A549 (cell line): Measurements from ENCODE around the gene LIMS1. TPM values are rescaled to one million over a fixed set of nuclear protein-coding genes. Genes with fewer than 3 reads are reported as not detected.

Source experiments
- ATAC-seq, 2 experiments: fragments of 200-7000 bp in 1 of 2; fragments of >200 bp in 1 of 2; cut with Nextera tagmentation in 1 of 2; cut with Tn5 transposase in 1 of 2; 3 replicates each; pipeline versions ENCODE4 v1.8.0 to v1.9.1; 2018 to 2020; ENCODE audit warnings: mild to moderate bottlenecking in 1 of 2, moderate library complexity in 1 of 2
- CTCF ChIA-PET: fragments of 300-600 bp; sonication (Branson Sonifier 250); formaldehyde crosslinking; extraction: SDS; loops from one replicate; lab custom pipeline; 2021; ENCODE audit warnings: antibody characterized with exemption, inconsistent platforms; lab: Yijun Ruan, JAX
- POLR2A ChIA-PET: fragments of 350-600 bp; formaldehyde crosslinking; extraction: SDS; loops from one replicate; lab custom pipeline; 2021; ENCODE audit warnings: antibody characterized with exemption, inconsistent platforms; lab: Yijun Ruan, JAX
- DNase-seq, 2 experiments: peaks; one replicate each; pipeline versions ENCODE4 v3.0.0 to v3.0.0-alpha.2; 2011 to 2016; ENCODE audit warnings: low read depth in 1 of 2, low spot score in 1 of 2
- FAIRE-seq: peaks from 2 replicates; lab custom pipeline; 2011; peaks lifted over from hg19 to GRCh38; lab: Jason Lieb, UNC
- H3K27ac ChIP-seq, 2 experiments: fragments of >200 bp; sonication (Bioruptor Twin); formaldehyde crosslinking; 3 replicates each; pipeline ENCODE4 v1.5.1; 2016 to 2017
- H3K4me1 ChIP-seq: fragments of >200 bp; sonication (Bioruptor Twin); formaldehyde crosslinking; 3 replicates; pipeline ENCODE4 v1.6.1; 2016
- H3K4me2 ChIP-seq: fragments of >200 bp; sonication (Bioruptor Twin); formaldehyde crosslinking; 3 replicates; pipeline ENCODE4 v1.6.1; 2016
- H3K4me3 ChIP-seq: fragments of >200 bp; sonication (Bioruptor Twin); formaldehyde crosslinking; 3 replicates; pipeline ENCODE4 v1.5.1; 2016
- H3K9me3 ChIP-seq: fragments of >200 bp; sonication (Bioruptor Twin); formaldehyde crosslinking; 3 replicates; pipeline ENCODE4 v1.6.1; 2016
- EP300 ChIP-seq, 2 experiments: fragments of >200 bp; sonication (Bioruptor Twin); formaldehyde crosslinking; IDR thresholded peaks; 2 replicates in 1 of 2; 3 replicates in 1 of 2; pipeline ENCODE4 v1.6.1; 2016 to 2017
- FOSL2 ChIP-seq, 2 experiments: fragments of 450-650 bp in 1 of 2; fragments of >200 bp in 1 of 2; sonication (Bioruptor Twin) in 1 of 2; formaldehyde crosslinking; IDR thresholded peaks; 2 replicates each; pipeline versions ENCODE4 v1.5.0 to v1.6.1; 2016 to 2020; ENCODE audit warnings: mild to moderate bottlenecking in 1 of 2, moderate library complexity in 1 of 2
- HDAC2 ChIP-seq: fragments of 200-600 bp; sonication (generic); IDR thresholded peaks from 2 replicates; pipeline ENCODE4 v1.6.1; 2016
- HOXB13 ChIP-seq: fragments of 250-450 bp; sonication (Bioruptor Pico); IDR thresholded peaks from 2 replicates; pipeline ENCODE4 v1.5.0; 2020; ENCODE audit warnings: low read depth, mild to moderate bottlenecking, moderate library complexity
- HOXB5 ChIP-seq: fragments of 250-450 bp; sonication (Bioruptor Pico); IDR thresholded peaks from 2 replicates; pipeline ENCODE4 v1.5.0; 2020; ENCODE audit warnings: mild to moderate bottlenecking, moderate library complexity
- JUN ChIP-seq, 2 experiments: fragments of >200 bp; sonication (Bioruptor Twin); formaldehyde crosslinking; IDR thresholded peaks; 2 replicates in 1 of 2; 3 replicates in 1 of 2; pipeline ENCODE4 v1.6.1; 2016 to 2017
- JUNB ChIP-seq: fragments of >200 bp; sonication (Bioruptor Twin); formaldehyde crosslinking; IDR thresholded peaks from 2 replicates; pipeline ENCODE4 v1.6.1; 2016
- MAFK ChIP-seq: fragments of 450-650 bp; IDR thresholded peaks from 2 replicates; pipeline ENCODE4 v1.6.1; 2014; ENCODE audit not compliant: partially characterized antibody
- NR3C1 ChIP-seq: fragments of >200 bp; sonication (Bioruptor Twin); formaldehyde crosslinking; IDR thresholded peaks from 3 replicates; pipeline ENCODE4 v1.6.1; 2017
- PHF8 ChIP-seq: fragments of 200-600 bp; sonication (generic); IDR thresholded peaks from 2 replicates; pipeline ENCODE4 v1.6.1; 2016; ENCODE audit warnings: low read depth, mild to moderate bottlenecking, antibody characterized with exemption, moderate library complexity, borderline replicate concordance
- POLR2A ChIP-seq: IDR thresholded peaks from 2 replicates; pipeline ENCODE4 v1.6.1; 2012; ENCODE audit warnings: mild to moderate bottlenecking, low read length
- RAD21 ChIP-seq, 2 experiments: fragments of >200 bp in 1 of 2; sonication (Bioruptor Twin) in 1 of 2; formaldehyde crosslinking in 1 of 2; IDR thresholded peaks in 1 of 2; conservative IDR thresholded peaks in 1 of 2; 2 replicates in 1 of 2; 3 replicates in 1 of 2; pipeline ENCODE4 v1.6.1; 2012 to 2018; ENCODE audit warnings: inconsistent platforms in 1 of 2
- SMC3 ChIP-seq: fragments of >200 bp; sonication (Bioruptor Twin); formaldehyde crosslinking; IDR thresholded peaks from 3 replicates; pipeline ENCODE4 v1.6.1; 2018; ENCODE audit warnings: inconsistent platforms
- SREBF2 ChIP-seq: fragments of 450-650 bp; IDR thresholded peaks from 2 replicates; pipeline ENCODE4 v1.6.1; 2014; ENCODE audit warnings: mild to moderate bottlenecking, moderate library complexity
- TFCP2L1 ChIP-seq: fragments of 250-450 bp; sonication (Bioruptor Pico); IDR thresholded peaks from 2 replicates; pipeline ENCODE4 v1.5.0; 2021; ENCODE audit warnings: mild to moderate bottlenecking
- ZSCAN20 ChIP-seq: fragments of 250-450 bp; sonication (Bioruptor Pico); IDR thresholded peaks from 2 replicates; pipeline ENCODE4 v1.8.0; 2022; ENCODE audit warnings: mild to moderate bottlenecking, moderate library complexity
- WGBS: methylation state at CpG from one replicate; pipeline ENCODE4 v1.1.6; 2017; ENCODE audit errors: missing lambda C conversion rate; 5-methylcytosine and 5-hydroxymethylcytosine counted together
- polyA minus RNA-seq: library from RNA; depleted of rRNA, polyadenylated mRNA; stranded (reverse); fragments of >200 nt; gene quantifications from 2 replicates; pipeline ENCODE4 v1.2.3, GENCODE V29; 2011; rRNA and poly(A)+ RNA removed
- polyA plus RNA-seq, 4 experiments: library from polyadenylated mRNA; depleted of rRNA in 3 of 4; stranded (reverse); fragments of >200 nt; fragmentation: RNase III in 1 of 4; extraction: RNeasy Plus Mini Kit Qiagen cat#74134 plus additional on column Dnase treatment in 1 of 4; gene quantifications; 2 replicates in 3 of 4; 3 replicates in 1 of 4; pipeline ENCODE4 v1.2.3, GENCODE V29; 2011 to 2017
- TF ChIP-seq, protein P1 (sequence below): IDR thresholded peaks from 2 replicates; pipeline ENCODE4 v1.6.1; 2012
- TF ChIP-seq, protein P2 (sequence below): IDR thresholded peaks from 2 replicates; pipeline ENCODE4 v1.6.1; 2012
- TF ChIP-seq, protein P3 (sequence below): IDR thresholded peaks from 2 replicates; pipeline ENCODE4 v1.6.1; 2012; ENCODE audit warnings: low read depth, borderline replicate concordance
- TF ChIP-seq, protein P4 (sequence below): fragments of >200 bp; sonication (Bioruptor Twin); formaldehyde crosslinking; IDR thresholded peaks from 3 replicates; pipeline ENCODE4 v1.6.1; 2016
- TF ChIP-seq, protein P5 (sequence below): fragments of >200 bp; sonication (Bioruptor Twin); formaldehyde crosslinking; IDR thresholded peaks from 3 replicates; pipeline ENCODE4 v1.5.1; 2016
- TF ChIP-seq, protein P6 (sequence below): fragments of >200 bp; sonication (Bioruptor Twin); formaldehyde crosslinking; IDR thresholded peaks from 2 replicates; pipeline ENCODE4 v1.6.1; 2016
- TF ChIP-seq, protein P7 (sequence below): fragments of 150-350 bp; IDR thresholded peaks from 2 replicates; pipeline ENCODE4 v1.6.1; 2014; ENCODE audit warnings: low read depth, mild to moderate bottlenecking, low read length
- TF ChIP-seq, protein P8 (sequence below): fragments of 450-650 bp; IDR thresholded peaks from 2 replicates; pipeline ENCODE4 v1.6.1; 2014; ENCODE audit warnings: antibody characterized with exemption

The LIMS1 gene, protein sequence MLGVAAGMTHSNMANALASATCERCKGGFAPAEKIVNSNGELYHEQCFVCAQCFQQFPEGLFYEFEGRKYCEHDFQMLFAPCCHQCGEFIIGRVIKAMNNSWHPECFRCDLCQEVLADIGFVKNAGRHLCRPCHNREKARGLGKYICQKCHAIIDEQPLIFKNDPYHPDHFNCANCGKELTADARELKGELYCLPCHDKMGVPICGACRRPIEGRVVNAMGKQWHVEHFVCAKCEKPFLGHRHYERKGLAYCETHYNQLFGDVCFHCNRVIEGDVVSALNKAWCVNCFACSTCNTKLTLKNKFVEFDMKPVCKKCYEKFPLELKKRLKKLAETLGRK
- polyA plus RNA-seq (2011; rRNA removed) (92.0 and 94.1 TPM in 2 replicates), polyA plus RNA-seq (2017; fragmentation: RNase III; extraction: RNeasy Plus Mini Kit Qiagen cat#74134 plus additional on column Dnase treatment) (37.5 to 42.5 TPM (median 40.0 TPM) in 3 replicates), polyA minus RNA-seq (108 and 111 TPM in 2 replicates)
- polyA plus RNA-seq (2012; cell fraction: cytosol; rRNA removed) = 54.9 and 75.4 TPM in 2 replicates
- polyA plus RNA-seq (2012; cell fraction: nucleus; rRNA removed) = 24.6 and 27.2 TPM in 2 replicates

DNA sequence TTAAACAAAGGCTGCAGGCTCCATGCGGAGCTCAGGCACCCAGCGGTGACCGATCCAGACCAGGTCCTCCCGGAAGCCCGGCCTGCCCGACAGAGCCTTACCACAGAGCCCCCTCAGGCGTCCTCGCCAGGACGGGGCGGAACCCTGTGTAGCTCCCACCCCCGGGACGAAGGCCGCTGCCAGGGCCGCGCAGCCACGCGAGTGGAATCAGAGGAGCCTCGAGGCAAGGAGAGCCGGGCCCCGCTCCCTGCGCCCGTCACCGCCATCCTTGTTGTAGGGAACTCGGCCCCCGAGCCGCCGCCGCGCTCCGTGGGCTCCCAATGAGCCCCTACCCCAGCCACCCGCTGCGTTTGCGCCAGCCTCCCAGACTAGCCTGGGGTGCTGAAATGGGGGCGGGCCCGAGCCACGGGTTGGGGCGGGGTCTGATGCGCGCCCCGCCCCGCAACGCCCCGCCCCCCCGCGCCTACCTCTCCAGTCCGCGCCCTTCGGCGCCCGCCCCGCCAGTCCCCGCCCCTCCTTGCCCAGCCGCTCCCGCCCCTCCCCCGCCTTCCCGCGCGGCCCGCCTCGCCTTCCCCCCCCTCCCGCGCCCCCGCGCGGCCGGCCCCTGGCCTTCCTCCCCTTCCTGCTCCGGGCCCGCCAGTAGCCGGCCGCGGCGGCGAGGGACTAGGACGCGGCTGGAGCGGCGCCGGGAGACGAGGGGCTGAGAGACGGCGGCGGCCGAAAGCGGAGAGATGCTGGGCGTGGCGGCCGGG lies at the start of gene LIMS1:
TSS of gene LIMS1 (plus strand) at position 639 of the 752 bp plus-strand sequence. CDS start at position 732, 93 bp downstream.
- H3K27ac ChIP-seq = peak within 1 kb of the TSS; percentile 97 to 99
- TF ChIP-seq ZSCAN20 (CRISPR knock-in tag) (no peak), POLR2A (peak; percentile 87), PHF8 (peak; percentile 74), SMC3 (peak; percentile 22; the same call in 2 of the 3 replicates), MAFK (no peak), JUN (IDR thresholded peaks at IDR 0.05) (peak in 1 of 2 experiments; percentile 94; a peak in 4 of 5 replicates), FOSL2 (IDR thresholded peaks at IDR 0.05) (no peak), FOSL2 (CRISPR knock-in tag; IDR thresholded peaks at IDR 0.05) (no peak), EP300 (IDR thresholded peaks at IDR 0.05) (peak in 1 of 2 experiments; percentile 12; a peak in 1 of 5 replicates), HOXB13 (CRISPR knock-in tag) (0 out of 2 replicates have a peak, but pooled peaks have one; percentile 43), TFCP2L1 (CRISPR knock-in tag) (peak; percentile 79; the same call in 1 of the 2 replicates)
- TF ChIP-seq, protein P1, sequence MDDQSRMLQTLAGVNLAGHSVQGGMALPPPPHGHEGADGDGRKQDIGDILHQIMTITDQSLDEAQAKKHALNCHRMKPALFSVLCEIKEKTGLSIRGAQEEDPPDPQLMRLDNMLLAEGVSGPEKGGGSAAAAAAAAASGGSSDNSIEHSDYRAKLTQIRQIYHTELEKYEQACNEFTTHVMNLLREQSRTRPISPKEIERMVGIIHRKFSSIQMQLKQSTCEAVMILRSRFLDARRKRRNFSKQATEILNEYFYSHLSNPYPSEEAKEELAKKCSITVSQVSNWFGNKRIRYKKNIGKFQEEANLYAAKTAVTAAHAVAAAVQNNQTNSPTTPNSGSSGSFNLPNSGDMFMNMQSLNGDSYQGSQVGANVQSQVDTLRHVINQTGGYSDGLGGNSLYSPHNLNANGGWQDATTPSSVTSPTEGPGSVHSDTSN = no peak
- TF ChIP-seq, protein P2, sequence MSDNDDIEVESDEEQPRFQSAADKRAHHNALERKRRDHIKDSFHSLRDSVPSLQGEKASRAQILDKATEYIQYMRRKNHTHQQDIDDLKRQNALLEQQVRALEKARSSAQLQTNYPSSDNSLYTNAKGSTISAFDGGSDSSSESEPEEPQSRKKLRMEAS = peak; percentile 83
- TF ChIP-seq, protein P3, sequence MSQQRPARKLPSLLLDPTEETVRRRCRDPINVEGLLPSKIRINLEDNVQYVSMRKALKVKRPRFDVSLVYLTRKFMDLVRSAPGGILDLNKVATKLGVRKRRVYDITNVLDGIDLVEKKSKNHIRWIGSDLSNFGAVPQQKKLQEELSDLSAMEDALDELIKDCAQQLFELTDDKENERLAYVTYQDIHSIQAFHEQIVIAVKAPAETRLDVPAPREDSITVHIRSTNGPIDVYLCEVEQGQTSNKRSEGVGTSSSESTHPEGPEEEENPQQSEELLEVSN = peak; percentile 72; the same call in 1 of the 2 replicates
- TF ChIP-seq, protein P4, sequence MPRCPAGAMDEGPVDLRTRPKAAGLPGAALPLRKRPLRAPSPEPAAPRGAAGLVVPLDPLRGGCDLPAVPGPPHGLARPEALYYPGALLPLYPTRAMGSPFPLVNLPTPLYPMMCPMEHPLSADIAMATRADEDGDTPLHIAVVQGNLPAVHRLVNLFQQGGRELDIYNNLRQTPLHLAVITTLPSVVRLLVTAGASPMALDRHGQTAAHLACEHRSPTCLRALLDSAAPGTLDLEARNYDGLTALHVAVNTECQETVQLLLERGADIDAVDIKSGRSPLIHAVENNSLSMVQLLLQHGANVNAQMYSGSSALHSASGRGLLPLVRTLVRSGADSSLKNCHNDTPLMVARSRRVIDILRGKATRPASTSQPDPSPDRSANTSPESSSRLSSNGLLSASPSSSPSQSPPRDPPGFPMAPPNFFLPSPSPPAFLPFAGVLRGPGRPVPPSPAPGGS = peak; percentile 79; the same call in 2 of the 3 replicates
- no peak for FAIRE-seq
- H3K4me3 ChIP-seq = peak within 1 kb of the TSS; percentile 70
- H3K4me2 ChIP-seq = peak within 1 kb of the TSS; percentile 83
- POLR2A ChIA-PET = interaction anchor here (0.6 to 3.1 kb wide), 19 partner anchors 8 to 183 kb away, joined by 3 to 30 read pairs (median 5); partner anchors contain the start of gene GCC2
- H3K9me3 ChIP-seq = no peaks in the 10 kb centered on the region
- CTCF ChIA-PET = interaction anchor here (0.6 to 5.0 kb wide), 8 partner anchors 9 to 350 kb away, joined by 3 to 25 read pairs (median 6); no protein-coding TSS in a partner anchor
- peak; percentile 95 to 98 for ATAC-seq
- 0% methylated on average over 22 of the region's 87 CpGs for WGBS
- DNase-seq = peak; percentile 85 to 94
- H3K4me1 ChIP-seq = peaks cover 47% of the 10 kb centered on the region

DNA sequence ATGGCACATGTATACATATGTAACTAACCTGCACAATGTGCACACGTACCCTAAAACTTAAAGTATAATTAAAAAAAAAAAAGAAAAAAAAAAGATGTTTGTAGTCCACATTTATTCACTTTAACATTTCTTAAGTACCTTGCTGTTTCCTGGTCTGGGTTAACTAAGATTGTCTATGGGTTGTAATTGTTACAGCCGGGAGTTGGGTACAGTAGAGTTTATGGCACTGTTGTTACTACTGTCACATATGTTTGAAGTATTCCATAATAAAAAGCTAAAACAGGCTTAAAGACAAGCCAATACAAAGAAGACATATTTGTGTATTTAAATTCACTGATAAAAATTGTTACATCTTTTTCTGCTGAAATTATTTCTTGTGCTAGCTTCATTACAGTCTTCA lies 49.0 kb upstream of the LIMS1 start:
- H3K27ac ChIP-seq = no peak overlapping the region
- WGBS = 95% methylated on average over 2 of the region's 2 CpGs
- CTCF ChIA-PET = interaction anchor here (1.2 kb wide), 1 partner anchor 148 kb away, joined by 3 read pairs; no protein-coding TSS in a partner anchor
- TF ChIP-seq FOSL2 (IDR thresholded peaks at IDR 0.05) (no peak), FOSL2 (CRISPR knock-in tag; IDR thresholded peaks at IDR 0.05) (no peak), HOXB5 (CRISPR knock-in tag) (no peak), JUNB (no peak), SREBF2 (no peak), HDAC2 (no peak), NR3C1 (no peak), RAD21 (conservative IDR thresholded peaks at IDR 0.05 in 1 of 2, IDR thresholded peaks at IDR 0.05 in 1 of 2) (no peak)
- TF ChIP-seq, protein P5, sequence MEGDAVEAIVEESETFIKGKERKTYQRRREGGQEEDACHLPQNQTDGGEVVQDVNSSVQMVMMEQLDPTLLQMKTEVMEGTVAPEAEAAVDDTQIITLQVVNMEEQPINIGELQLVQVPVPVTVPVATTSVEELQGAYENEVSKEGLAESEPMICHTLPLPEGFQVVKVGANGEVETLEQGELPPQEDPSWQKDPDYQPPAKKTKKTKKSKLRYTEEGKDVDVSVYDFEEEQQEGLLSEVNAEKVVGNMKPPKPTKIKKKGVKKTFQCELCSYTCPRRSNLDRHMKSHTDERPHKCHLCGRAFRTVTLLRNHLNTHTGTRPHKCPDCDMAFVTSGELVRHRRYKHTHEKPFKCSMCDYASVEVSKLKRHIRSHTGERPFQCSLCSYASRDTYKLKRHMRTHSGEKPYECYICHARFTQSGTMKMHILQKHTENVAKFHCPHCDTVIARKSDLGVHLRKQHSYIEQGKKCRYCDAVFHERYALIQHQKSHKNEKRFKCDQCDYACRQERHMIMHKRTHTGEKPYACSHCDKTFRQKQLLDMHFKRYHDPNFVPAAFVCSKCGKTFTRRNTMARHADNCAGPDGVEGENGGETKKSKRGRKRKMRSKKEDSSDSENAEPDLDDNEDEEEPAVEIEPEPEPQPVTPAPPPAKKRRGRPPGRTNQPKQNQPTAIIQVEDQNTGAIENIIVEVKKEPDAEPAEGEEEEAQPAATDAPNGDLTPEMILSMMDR = no peak
- TF ChIP-seq, protein P6, sequence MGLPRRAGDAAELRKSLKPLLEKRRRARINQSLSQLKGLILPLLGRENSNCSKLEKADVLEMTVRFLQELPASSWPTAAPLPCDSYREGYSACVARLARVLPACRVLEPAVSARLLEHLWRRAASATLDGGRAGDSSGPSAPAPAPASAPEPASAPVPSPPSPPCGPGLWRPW = no peak
- TF ChIP-seq, protein P4 = no peak
- TF ChIP-seq, protein P7, sequence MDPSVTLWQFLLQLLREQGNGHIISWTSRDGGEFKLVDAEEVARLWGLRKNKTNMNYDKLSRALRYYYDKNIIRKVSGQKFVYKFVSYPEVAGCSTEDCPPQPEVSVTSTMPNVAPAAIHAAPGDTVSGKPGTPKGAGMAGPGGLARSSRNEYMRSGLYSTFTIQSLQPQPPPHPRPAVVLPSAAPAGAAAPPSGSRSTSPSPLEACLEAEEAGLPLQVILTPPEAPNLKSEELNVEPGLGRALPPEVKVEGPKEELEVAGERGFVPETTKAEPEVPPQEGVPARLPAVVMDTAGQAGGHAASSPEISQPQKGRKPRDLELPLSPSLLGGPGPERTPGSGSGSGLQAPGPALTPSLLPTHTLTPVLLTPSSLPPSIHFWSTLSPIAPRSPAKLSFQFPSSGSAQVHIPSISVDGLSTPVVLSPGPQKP = no peak
- TF ChIP-seq, protein P8, sequence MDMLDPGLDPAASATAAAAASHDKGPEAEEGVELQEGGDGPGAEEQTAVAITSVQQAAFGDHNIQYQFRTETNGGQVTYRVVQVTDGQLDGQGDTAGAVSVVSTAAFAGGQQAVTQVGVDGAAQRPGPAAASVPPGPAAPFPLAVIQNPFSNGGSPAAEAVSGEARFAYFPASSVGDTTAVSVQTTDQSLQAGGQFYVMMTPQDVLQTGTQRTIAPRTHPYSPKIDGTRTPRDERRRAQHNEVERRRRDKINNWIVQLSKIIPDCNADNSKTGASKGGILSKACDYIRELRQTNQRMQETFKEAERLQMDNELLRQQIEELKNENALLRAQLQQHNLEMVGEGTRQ = no peak

More for the DNA sequence above, 49.0 kb upstream of the LIMS1 start:
- no peaks in the 10 kb centered on the region for H3K9me3 ChIP-seq
- DNase-seq = no peak
- H3K4me3 ChIP-seq = no peak overlapping the region
- ATAC-seq = no peak
- FAIRE-seq = no peak
- H3K4me1 ChIP-seq = no peaks in the 10 kb centered on the region
- H3K4me2 ChIP-seq = no peak overlapping the region
- POLR2A ChIA-PET = no interaction called here
